GM19035 (cell line): ENCODE measurements around the gene CA6.
"Not testable (repeated sequence)": the region's sequence is repeated elsewhere in the genome, so short reads cannot be mapped to it uniquely, and the experiment has no call there.

ENCODE experiments used
- ATAC-seq: cut with Tn5 transposase; IDR thresholded peaks from one replicate; pipeline ENCODE4 v1.9.1; 2021; ENCODE audit not compliant: unreplicated experiment

Gene CA6

DNA sequence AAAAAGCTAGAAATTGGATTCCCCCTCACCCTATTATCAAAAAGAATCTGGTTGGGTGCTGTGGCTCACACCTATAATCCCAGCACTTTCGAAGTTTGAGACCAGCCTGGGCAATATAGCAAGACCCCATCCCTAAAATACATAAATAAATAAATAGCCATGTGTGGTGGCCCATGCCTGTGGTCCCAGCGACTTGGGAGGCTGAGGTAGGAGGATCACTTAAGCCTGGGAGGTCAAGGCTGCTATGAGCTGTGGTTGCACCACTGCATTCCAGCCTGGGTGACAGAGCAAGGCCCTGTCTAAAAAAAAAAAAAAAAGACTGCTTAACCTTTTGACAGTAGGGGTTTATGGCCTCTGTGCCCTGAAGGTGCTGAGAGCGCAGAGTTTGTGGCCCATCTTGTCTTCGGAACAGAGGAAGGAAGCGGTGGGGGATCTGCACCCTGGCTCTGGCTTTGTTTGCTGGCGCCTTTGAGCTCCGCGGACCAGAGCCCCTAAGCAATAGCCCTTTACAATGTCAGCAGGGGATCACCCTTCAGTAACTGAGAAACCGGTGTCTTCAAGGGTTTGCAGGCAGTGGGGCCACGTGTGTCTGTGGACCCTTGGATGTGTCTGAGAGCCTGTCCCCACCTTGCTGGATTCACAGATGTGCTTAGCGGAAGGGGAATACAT, 58.5 kb downstream of the CA6 start:
- no peak for ATAC-seq

DNA sequence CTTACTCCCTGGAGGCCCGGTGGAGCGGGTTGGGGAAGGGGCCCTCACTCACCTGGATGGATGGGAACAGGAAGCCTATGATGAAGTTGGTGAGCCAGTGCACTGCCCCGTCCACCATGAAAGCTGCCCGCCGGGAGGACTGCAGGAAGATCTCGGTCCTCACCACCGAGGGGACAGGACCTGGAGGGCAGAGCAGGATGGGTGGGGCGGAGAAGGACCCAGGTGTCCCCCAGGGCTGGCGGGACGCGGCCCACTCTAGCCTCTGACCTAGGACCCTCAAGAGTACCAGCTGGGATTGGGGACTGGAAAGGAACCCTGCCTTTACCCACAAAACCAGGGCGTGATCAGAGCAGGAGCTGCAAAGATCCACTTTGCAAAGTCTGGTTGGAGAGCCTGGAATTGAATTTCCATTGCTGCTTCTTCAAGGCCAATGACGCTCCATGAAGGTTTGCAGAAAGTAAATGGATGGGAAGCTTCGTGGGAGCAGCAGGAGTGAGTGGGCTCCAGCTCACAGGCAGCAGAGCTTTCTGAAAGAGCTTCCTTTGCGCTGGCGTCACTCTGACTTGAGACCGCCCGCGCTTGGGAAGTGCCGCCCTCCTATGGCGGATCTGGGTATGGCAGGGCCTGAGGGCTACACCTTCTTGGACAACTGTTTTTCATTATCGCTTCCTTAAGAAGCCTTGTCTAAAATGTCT, 59.2 kb downstream of the CA6 start:
- peak; percentile 68 for ATAC-seq

DNA sequence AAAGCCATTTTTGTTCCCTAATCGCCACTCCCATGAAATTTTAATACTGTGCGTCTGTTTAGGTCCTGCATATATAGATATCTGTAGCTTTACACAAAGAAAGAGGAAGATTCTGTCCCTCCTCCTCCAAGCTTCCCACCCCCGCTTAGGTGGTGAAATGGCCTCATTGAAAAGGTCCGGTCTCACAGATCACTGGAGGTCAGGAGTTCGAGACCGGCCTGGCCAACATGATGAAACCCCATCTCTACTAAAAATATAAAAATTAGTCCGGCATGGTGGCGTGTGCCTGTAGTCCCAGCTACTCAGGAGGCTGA, 59.7 kb downstream of the CA6 start:
- ATAC-seq, result no peak

DNA sequence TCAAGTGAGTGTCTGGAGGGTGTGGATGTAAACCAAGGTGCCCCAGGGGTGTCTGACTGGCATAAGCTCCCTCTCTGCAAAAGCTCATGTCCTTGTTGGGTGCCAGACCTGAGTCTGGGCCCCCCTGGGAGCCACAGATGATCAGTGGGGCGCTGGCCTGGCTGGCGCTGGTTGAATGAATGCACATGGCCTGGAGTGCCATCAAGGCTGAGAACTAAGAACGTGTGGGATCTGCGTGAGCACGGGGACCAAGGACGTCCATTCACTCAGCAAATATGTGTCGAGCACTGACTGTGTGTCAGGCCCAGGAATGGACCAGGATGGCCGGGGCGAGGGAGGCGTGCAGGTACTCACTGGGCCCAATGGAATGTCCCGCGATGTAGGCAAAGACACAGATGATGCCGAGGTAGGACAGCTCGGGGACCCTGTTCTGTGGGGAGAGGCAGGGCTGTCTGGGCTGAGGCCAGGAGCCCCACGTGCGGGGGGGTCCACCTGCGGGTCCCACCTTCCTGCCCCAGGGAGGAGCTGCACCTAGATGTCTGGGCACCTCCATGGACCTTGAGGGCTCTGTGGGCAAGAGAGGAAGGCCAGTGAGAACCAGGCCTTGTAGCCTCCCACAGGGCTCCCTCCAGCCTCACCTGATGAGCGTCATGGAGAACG, 61.4 kb downstream of the CA6 start:
- no peak for ATAC-seq

DNA sequence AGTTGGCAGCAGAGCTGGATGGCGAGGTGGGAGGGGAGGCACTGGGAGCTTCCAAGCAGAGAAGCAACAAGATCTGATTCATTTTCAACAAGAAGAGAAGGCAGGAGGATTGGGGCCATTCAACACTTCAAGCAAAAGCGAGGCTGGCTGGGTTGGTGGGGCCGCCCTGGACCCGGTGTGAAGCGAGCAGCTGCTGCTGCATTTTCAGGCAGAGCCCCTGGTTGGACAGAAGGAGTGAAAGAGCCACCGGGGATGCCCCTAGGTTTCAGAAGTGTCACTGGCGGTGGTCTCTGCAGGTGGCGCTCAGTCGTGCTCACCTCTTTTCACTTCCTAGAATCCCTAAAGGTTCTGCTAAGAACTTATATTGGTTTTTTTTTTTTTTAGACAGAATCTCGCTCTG, 62.6 kb downstream of the CA6 start:
- ATAC-seq, result no peak

DNA sequence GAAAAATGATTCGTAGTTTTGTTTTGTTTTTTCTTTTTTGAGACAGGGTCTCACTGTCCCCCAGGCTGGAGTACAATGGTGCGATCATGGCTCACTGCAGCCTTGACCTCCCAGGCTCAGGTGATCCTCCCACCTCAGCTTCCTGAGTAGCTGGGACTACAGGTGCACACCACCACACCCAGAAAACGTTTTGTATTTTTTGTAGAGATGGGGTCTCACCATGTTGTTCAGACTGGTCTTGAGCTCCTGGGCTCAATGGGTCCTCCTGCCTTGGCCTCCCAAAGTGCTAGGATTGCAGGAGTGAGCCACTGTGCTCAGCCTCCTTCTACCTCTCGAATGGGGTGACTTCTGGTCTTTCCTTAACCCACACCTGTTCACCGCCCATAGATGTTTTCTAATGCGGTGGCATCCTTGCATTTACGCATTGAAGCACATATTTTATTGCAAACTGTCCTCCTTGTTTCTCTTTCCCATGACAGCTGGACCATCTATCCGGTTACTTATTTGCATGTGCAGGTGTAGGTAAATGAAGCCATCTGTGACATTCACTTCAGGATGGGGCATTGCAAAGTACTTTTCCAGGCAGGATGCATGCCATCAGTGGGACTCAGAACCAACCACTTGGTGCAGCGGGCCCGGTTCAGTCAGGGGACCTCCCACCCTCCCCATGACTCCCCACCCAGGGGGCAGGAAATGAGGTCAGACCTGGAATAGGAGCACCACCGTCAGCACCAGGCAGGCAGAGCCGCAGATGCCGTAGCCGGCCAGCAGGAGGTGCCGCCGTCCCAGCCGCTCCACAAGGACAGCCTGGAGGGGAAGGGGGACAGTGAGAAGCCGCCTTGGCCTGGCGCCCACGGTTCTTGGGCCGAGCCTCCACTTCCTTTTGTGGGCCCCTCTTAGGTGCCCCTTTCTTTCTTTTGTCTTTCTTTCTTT, 64.0 kb downstream of the CA6 start:
- no peak for ATAC-seq

DNA sequence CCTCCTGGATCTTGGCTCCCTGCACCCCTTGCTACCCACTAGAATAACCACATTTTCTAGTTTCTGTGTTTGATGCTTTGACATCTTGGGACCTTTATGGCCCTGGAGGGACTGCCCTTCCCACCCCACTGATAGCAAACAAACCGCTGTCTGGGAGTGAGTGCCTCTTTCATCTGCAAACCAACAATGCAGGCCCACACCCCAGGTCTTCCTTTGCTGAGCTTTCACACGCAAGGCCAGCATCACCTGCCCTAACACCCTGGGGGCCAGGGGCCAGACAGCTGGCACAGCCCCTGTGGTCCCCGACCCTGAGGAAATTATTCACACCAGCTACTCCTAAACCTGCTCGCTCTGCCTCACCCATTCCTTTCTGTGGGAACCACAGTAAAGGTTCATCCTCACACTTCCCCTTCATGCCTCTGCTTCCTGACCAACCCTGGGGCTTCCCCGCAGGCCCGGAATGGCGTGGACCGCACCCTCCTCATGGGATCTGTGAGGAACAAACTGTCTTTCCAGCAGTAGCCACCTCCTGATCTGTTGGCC, 65.2 kb downstream of the CA6 start:
- ATAC-seq, result no peak

DNA sequence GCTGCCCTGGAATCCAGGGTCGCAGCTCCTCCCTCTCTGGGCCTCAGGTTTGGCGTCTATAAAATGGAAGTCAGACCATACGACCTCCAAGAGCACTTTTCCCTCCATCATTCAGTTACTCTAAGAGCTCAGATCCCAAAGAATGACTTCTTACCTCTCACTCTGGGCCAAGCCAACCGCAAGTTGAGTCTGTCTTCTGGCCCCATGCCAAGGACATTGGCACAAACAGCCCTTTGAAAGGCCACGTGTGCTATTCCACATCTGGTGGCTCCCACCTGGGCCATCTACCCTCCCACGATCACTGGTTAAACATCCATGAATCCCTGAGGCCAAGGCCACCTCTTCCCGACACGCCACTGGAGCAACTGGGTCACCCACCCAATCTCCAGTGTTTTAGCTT, 68.2 kb downstream of the CA6 start:
- no peak for ATAC-seq

DNA sequence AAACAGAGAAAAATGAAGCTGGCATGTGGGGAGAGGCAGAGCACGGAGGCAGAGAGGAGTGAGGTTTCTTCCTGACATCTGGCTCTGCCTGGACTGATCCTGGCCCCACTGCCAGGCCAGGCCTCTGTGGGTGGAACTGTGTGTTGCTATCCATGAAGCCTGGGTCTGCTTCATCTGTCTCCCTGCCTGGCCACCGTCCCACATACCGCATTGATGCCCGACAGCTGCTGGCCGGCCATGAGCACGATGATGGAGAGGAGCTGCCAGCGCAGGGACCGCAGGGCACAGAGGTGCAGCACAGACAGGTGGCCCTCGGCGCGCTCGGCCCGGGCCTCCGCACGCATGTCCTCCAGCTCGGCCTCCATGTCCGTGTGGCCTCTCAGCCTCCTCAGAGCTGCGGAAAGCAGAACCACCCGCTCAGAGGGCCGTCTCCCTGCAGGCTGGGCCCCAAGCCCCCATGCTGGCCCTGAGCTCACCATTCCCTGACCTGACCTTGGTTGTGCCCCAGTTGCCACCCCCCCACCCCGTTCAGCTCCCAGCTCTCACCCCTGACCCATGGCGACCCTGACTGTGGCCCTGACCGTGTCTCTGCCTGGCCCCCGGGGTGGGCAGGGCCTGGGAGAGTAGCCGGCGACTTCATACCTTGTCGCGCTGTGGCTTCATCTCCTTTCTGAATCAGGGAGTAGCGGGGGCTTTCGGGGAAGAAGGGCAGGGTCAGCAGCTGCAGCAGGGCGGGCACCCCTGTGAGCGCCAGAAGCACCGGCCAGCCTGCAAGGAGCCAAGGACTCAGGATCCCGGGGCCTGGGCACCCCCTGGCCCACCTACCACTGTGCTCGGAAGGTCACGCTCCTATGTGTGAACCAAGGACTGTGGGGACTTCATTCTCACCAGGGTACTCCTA, 69.1 kb downstream of the CA6 start:
- no peak for ATAC-seq

DNA sequence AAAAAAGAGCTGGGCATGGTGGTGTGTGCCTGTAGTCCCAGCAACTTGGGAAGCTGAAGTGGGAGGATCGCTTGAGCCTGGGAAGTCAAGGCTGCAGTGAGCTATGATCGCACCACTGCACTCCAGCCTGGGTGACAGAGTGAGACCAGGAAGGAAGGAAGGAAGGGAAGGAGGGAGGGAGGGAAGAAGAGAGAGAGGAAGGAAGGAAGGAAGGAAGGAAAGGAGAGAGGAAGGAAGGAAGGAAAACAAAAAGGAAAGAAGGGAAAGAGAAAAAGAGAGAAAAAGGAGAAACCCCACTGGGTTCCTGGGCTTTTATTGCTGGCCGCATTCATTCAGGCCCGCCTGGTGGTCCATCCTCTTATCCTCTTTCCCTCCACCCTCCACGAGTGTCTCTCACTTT, 70.8 kb downstream of the CA6 start:
- ATAC-seq, result no peak

DNA sequence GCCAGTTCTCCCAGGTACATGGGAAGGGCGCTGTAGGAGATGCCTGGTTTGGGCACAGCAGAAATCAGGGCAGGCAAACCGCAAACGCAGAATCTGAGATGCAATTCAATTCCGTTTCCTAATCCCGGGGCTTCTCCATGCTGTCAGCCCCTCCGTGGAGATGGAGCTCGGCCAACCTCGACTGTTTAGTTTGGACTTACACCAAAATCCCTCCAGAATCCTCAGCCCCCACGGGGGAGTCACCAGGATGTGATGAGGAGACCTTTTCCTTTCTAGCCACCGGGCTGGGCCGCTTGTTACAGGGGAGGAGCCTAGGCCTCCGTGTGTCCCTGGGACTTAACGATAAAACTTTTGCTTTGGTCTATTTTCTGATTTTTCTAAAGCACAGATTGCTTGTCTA, 72.7 kb downstream of the CA6 start:
- no peak for ATAC-seq

DNA sequence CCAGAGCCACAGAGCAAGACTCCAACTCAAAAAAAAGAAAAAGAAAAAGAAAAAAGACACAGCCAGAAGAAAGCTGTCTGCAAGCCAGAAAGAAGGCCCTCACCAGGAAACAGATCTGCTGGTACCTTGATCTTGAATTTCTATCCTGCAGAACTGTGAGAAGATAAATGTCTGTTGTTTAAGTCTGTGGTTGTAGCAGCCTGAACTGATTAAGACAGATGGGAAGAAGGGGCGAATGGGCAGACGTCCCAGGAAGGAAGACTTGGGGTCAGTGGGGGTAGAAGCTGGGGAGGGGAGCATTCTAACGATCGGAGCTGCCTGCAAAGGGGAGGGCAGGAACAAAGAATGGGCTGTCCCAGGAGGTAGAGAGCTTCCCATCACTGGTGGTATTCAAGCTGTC, 74.2 kb downstream of the CA6 start:
- ATAC-seq, result no peak

DNA sequence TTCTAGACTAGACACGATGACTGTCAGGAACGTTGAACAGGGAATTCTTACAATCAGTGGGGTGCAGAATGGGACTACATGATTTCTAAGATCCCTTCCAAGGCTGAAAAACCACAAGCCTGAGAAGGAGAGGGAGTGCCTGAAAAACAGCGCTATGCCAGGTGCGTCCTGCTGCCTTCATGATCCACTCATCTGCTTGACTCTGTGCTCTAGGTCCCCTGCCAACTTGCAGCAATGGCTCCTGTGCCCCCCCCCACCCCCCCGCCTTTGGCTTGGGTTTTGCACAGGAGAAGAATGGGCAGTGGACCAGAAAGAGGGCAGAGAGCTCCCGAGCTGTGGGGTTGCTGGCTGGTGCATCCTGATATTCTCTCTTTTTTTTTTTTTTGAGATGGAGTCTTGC, 74.6 kb downstream of the CA6 start:
- no peak for ATAC-seq

DNA sequence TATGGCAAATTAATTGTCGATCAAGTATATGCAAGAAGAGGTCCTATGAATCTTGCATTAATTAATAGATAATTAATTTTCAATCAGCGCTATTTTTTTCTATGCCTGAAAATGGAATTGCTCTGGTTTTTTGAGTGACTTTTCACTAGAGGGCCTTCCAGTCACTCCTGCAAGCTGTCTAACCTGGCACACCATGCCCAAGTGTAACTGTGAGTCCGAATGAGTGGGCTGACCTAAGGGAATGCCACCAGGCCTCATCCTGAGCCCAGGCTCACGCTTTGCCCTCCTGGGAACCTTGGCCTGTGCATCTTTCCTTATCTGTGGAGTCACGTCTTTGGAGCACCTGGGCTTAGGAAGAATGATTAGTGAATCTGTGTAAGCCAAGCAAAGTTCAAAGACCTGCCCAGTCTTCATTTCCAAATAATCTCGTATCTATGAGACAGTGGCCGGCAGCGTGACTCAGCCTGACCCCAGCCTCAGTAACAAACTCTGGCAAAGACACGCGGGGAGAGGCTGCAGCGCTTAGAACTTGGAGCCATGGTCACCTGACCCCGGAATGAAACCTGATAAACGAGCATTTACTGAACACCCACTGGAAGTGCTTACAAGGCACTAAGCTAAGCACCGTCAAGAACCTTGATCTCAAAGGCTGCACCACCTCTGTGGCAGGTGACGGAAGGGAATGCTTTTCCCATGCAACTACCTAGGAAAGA, 76.5 kb downstream of the CA6 start:
- ATAC-seq, result not testable (repeated sequence)

DNA sequence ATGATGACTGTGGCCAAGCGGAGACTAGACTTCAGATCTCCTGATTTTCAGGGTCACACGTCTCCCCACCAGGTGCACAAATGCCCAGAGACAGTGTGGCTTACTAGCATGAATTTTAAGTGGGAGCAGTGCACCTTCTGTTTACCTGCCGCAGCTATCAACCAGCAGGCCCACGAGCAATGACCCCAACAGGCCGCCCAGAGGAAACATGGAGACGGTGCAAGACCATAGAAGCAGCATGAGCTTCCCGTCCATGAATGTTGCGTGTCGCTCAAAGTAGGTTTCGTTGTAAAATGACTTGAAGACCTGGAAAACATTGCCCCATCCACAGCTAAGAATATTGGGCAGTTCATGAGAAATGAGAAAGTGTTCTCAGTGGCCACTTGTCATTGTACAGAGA, 77.1 kb downstream of the CA6 start:
- ATAC-seq, result no peak
